NCI-H1092 (cell line): ENCODE results near the gene GLIPR2.
"Not testable (repeated sequence)": the region's sequence is repeated elsewhere in the genome, so short reads cannot be mapped to it uniquely, and the experiment has no call there.

Source experiments
- DNase-seq: peaks from one replicate; lab custom pipeline; 2025; lab: John Stamatoyannopoulos, UW

The GLIPR2 gene

GRCh38 chr9:36123515-36123914 lies 13.0 kb upstream of the GLIPR2 start:
- DNase-seq, result no peak

GRCh38 chr9:36125062-36125855 lies 11.3 kb upstream of the GLIPR2 start:
- DNase-seq, result no peak

- DNase-seq, result no peak
Observed at GRCh38 chr9:36126016-36126730, 10.4 kb upstream of the GLIPR2 start.

DNA sequence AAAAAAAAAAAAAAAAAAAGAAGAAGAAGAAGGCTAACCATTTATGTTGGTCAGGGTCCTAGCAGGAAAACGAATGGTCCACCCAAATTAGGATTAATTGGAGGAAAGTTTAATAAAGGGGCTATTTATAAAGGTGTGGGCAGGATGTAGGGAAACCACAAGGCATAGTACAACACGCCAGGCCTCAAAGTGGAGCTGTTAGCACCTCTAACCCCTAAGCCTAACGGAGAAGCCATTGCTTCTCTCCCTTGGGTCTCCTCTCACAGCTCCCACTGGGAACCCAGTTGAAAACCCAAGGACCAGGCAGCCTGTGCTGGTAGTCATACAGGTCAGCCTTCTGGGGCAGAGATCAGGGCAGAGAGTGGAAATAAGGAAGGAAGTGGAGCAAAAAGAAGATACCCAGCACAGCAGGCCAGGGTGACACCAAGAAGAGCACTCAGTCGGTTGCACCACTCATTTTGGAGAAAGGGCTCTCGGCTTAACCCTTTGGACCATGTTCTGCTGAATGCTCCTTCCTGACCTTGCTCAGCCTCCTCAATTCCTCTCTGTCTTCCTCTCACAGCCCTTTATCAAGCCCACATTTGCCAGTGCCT lies 8.8 kb upstream of the GLIPR2 start:
- no peak for DNase-seq

GRCh38 chr9:36128349-36128748 lies 8.2 kb upstream of the GLIPR2 start:
- DNase-seq, result no peak

DNA sequence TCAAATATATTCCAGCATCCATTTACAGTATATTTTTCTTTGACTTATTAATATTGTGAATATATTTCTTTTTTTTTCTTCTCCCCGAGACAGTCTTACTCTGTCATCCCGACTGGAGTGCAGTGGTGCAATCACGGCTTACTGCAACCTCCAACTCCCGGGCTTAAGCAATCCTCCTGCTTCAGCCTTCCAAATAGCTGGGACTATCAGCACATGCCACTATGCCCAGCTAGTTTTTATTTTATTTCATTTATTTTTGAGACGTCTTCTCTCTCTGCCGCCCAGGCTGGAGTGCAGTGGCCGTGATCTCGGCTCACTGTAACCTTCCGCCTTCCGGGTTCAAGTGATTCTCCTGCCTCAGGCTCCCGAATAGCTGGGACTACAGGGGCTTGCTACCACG lies 7.4 kb upstream of the GLIPR2 start:
- no peak for DNase-seq

DNA sequence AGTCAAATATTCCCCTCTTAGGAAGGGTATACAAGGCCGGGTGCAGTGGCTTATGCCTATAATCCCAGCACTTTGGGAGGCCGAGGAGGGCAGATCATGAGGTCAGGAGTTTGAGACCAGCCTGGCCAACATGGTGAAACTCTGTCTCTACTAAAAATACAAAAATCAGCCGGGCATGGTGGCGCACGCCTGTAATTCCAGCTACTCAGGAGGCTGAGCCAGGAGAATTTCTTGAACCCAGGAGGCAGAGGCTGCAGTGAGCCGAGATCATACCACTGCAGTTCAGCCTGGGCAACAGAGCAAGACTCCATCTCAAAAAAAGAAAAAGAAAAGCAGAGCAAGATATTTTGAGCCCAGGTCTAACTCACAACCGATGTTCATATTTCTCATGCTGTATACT lies 4.9 kb upstream of the GLIPR2 start:
- DNase-seq, result not testable (repeated sequence)

GRCh38 chr9:36132086-36132485 lies 4.4 kb upstream of the GLIPR2 start:
- no peak for DNase-seq

DNA sequence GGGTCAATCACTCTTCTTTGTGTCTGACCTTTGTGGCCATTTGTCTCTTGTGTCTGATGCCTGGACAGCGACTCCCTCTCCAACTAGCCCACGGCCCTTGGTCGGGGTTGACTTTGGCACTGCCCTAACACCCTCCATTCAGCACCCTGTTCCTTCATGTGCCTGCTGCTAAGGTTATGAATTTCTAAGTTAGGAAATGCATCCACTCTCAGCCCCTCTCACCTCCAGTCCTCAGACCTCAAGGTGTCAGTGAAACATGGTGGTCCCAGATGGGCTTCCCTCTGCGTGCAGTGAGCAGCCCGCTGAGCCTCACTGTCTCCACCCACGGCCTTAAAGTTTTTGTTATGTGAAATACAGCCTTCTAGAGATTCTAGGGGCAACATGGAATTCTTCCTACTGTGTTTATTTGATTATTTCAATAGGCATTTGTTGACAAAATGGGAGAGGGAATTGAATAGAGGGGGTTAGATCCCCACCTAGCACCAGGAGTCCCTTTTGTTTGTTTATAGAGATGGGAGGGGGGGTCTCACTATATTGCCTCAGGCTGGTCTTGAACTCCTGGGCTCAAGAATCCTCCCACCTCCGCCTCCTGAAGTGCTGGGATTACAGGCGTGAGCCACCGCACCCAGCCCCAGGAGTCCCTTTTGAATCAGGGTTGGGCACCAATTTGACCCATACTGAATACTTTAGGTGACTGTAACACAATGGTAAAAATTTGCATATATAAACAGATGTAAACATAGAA lies 1.6 kb upstream of the GLIPR2 start:
- DNase-seq, result no peak

DNA sequence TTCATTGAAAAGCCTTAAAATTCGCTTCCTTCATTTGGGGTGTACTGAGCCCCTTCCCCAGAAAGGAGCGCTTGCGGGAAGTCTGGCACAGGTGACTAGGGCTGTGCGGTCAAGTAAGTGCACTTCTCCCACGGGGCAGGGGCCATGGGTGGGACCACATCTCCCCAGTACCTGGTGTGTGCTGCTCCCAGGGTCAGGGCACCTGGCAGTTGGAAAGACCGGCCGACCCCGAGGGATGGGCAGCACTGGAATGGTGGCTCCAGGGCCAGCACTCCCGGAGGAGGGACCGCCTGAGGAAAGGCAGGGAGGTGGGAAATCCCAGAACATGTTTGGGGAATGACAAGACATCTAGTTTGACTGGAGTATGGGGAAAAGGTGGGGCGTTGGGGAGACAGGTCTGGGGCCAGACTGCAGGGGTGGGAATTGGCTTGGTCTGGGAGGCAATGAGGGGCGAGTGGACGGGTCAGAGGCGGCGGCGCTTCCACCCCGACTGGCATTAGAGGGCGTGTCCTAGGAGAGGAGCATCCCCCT lies 727 bp upstream of the GLIPR2 start:
- DNase-seq, result no peak

DNA sequence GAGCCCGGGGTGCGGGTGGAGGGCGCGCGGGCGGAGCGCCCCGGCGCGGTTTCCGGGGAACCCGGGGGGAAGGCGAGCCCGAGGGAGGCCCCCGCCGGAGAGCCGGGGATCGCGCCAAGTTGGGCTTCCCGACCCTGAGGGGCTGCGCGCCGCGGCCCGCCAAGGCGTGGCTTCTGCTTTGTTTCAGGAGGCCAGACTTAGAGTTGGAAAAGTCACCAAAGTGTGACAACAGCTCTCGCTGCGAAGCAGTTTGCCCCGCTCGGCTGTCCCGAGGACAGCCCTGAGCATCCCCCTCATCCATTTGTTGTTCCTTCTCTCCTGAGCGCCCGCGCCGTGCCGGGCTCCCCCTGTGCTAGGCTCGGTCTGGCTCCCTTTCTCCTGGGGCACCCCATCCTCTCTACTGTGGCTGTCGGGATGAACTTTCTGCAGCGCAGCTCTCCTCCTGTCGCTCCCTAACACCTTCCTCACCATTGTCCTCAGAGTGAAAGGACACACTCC lies 410 bp downstream of the GLIPR2 start:
- no peak for DNase-seq

DNA sequence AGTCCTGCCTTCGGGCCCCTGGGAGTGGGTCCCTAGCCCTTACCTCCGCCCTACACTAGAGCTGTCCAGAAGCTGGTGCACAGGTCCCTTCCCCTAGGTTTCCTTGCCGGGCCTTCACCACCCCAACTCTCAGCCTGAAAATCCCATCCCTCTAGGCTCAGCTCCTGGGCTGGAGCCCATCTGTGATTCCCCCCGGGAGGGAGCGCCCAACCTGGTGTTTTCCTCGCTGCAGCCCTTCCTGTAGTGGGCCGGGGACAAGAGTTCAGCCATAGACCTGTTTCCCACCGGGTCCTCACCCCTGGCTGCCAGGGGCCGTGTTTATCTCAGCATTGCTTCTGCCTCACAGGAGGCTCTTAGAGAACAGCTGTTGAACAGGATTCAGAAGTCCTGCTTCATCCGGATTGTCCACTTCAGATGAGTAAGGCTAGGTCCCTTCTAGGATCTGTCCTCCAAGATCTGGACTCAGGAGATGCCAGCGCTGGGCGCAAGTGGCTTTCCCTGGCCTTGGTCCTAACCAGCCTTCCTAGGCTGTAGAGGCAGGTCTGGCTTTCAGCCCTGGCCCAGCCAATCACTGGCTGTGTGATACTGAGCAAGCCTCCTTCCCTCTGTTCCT lies 965 bp downstream of the GLIPR2 start:
- DNase-seq, result no peak

- no peak for DNase-seq
Observed at GRCh38 chr9:36138496-36138895, 2.0 kb downstream of the GLIPR2 start.

- DNase-seq, result no peak
Observed at GRCh38 chr9:36138901-36139300, 2.4 kb downstream of the GLIPR2 start.

DNA sequence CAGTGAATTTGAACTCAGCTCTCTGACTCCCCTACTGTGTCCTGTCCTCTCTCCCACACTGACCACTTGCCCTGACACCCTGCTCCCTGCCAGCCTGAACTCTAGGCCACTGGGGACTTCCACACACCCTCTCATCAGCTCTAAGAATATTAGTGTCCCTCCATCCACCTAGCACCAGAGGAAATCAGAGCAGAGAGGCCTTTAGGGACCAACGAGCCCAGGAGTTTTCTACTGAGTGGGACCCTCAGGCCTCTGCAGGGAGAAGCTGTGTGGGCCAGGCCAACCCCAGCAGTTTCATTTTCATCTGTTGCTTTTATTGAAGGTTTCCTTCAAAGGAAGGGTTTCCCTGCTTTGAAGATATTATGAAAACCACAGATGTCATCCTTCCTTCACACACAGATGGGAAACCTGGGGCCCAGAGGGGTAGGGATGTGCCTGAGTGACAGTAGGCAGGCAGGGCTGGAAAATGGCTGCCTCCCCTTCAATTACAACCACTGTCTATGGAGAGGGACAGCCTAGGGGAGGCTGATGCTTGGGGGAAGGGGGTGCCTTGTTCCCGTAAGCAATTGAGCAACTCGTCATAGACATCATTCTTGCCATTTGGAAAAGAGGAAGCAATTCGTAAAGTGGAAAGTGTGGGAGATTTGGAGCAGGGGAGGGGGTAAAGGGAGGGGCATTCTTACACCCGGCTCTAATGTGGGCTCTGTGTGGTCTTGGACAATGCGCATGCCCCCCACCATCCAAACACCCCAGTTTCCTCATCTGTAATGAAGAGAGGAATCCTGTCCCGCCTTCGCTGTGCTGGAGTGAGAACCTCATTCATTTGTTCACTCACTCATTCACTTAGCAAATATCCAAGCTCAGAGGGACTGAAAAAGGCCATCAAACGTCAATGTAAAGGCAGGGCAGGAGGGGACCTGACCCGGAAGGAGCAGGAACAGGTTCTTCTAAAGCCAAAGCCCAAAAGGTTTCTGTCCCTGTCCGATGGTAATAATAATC lies 3.9 kb downstream of the GLIPR2 start:
- no peak for DNase-seq

- DNase-seq, result no peak
Observed at GRCh38 chr9:36141288-36141687, 4.8 kb downstream of the GLIPR2 start.

DNA sequence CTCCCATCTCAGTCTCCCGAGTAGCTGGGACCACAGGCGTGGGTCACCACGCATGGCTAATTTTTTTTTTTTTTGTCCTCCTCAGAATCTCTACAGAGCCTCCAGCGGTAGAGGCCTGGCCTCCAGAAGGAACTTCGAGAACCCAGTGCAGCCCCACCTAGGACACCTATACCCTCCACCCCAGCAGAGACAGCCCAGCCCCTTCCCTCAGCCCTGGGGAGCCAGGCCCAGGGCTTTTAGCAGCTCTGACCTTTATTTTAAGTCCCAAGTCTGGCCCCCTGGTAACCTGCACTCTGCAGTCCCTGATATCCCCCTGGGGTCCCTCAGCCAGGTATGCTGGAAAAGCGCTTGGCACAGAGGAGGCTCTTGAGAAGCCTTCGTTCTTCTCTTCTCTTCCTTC lies 5.2 kb downstream of the GLIPR2 start:
- no peak for DNase-seq

DNA sequence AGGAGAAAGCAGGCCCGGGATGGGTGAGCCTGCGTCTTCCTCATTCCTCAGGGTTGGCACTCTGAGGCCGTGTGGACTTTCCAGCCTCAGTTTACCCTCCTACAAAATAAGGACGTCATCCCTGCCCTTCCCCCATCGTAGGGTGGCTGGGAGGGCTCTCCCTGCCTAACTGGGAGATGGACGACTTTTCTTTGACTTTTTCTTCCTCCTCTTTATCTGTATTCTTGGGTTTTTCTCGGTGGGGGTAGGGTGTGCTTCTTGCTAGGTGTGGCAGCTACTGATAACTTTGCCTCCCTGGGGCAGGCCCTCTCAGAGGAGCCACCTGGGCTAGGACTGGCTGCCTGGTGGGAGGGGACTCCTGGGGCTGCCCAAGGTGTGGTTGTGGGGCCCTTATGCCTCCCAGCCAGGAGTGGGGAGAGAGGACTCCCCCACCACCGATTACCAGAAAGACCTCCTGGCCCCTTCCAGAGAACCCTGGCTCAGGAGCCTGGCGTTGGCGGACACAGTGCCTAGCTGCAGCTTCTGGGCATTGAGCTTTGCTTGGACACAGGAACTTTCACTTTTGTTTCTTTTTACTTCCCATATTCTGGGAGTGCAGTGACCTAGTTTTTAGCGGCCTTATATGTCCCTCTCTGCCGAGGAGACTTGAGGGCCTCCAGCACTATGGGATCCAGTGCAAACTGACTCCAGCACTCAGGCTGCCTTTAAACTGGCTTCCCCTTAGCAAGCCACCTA lies 6.1 kb downstream of the GLIPR2 start:
- DNase-seq, result no peak

- DNase-seq, result no peak
Observed at GRCh38 chr9:36143245-36143641, 6.7 kb downstream of the GLIPR2 start.
